Measurements from ENCODE around the gene TPM1. TPM values are rescaled to one million over a fixed set of nuclear protein-coding genes. Genes with fewer than 3 reads are reported as not detected.
A peak's percentile ranks its signal among the peaks of the same experiment; 100 is the strongest.

TPM1 gene
- total and polyA plus RNA-seq, 9 of the 15 experiments (the other 6 are each of a cell fraction or from before 2014, with no cell fraction given) = 8.1 to 53.9 (median 43.1) TPM

GRCh38 chr15:63048776-63049665 is 6.5 kb downstream of the TPM1 start (continued):
- TF ChIP-seq ARID4B (CRISPR knock-in tag; IDR thresholded peaks at IDR 0.05) (no peak; the same call in 1 of the 2 replicates), FOXJ3 (CRISPR knock-in tag; IDR thresholded peaks at IDR 0.05) (no peak), ZNF592 (IDR thresholded peaks at IDR 0.05) (no peak), MAX (CRISPR knock-in tag; IDR thresholded peaks at IDR 0.05) (no peak), HDAC3 (IDR thresholded peaks at IDR 0.05; ENCODE audit: borderline replicate concordance, partially characterized antibody) (no peak), RNF219 (CRISPR knock-in tag; IDR thresholded peaks at IDR 0.05) (no peak), MEIS2 (IDR thresholded peaks at IDR 0.05; ENCODE audit: partially characterized antibody) (peak; percentile 63), ZKSCAN1 (IDR thresholded peaks at IDR 0.05; ENCODE audit: low read depth, low read length) (no peak), ATF7 (IDR thresholded peaks at IDR 0.05) (no peak), ID3 (CRISPR knock-in tag; IDR thresholded peaks at IDR 0.05) (no peak), ID3 (tag; IDR thresholded peaks at IDR 0.05) (no peak), SMARCA4 (IDR thresholded peaks at IDR 0.05) (peak; percentile 23), TAF7 (tag; IDR thresholded peaks at IDR 0.05) (no peak), HEY1 (CRISPR knock-in tag; IDR thresholded peaks at IDR 0.05; ENCODE audit: borderline replicate concordance) (no peak), ZNF445 (CRISPR knock-in tag; IDR thresholded peaks at IDR 0.05; ENCODE audit: low read depth) (no peak)
